PFSK-1 (cell line): ENCODE results near the gene GRIK3.

Source experiments
- POLR2AphosphoS5 ChIP-seq: IDR thresholded peaks from 2 replicates; pipeline ENCODE4 v1.6.1; 2012; ENCODE audit warnings: low read depth, mild to moderate bottlenecking, control low read depth, low read length, moderate library complexity
- SIN3A ChIP-seq: IDR thresholded peaks from 2 replicates; pipeline ENCODE4 v1.6.1; 2012; ENCODE audit warnings: mild to moderate bottlenecking, low read length, moderate library complexity, borderline replicate concordance; ENCODE audit not compliant: insufficient read depth
- TAF1 ChIP-seq: IDR thresholded peaks from 2 replicates; pipeline ENCODE4 v1.6.1; 2012; ENCODE audit warnings: low read length, control low read depth, borderline replicate concordance; ENCODE audit not compliant: insufficient read depth
- TF ChIP-seq, protein P1 (sequence below), 2 experiments: IDR thresholded peaks; 2 replicates each; pipeline versions ENCODE4 v1.6.1 to v1.8.0; 2011 to 2012; ENCODE audit warnings: low read depth in 2 of 2, low read length in 2 of 2, control low read depth in 1 of 2, inconsistent platforms in 1 of 2, mild to moderate bottlenecking in 1 of 2, moderate library complexity in 1 of 2; ENCODE audit not compliant: insufficient read depth in 1 of 2

GRCh38 chr1:37001703-37002102 is 32.6 kb downstream of the GRIK3 start:
- TF ChIP-seq SIN3A (no peak), POLR2AphosphoS5 (no peak), TAF1 (no peak)
- TF ChIP-seq, protein P1, sequence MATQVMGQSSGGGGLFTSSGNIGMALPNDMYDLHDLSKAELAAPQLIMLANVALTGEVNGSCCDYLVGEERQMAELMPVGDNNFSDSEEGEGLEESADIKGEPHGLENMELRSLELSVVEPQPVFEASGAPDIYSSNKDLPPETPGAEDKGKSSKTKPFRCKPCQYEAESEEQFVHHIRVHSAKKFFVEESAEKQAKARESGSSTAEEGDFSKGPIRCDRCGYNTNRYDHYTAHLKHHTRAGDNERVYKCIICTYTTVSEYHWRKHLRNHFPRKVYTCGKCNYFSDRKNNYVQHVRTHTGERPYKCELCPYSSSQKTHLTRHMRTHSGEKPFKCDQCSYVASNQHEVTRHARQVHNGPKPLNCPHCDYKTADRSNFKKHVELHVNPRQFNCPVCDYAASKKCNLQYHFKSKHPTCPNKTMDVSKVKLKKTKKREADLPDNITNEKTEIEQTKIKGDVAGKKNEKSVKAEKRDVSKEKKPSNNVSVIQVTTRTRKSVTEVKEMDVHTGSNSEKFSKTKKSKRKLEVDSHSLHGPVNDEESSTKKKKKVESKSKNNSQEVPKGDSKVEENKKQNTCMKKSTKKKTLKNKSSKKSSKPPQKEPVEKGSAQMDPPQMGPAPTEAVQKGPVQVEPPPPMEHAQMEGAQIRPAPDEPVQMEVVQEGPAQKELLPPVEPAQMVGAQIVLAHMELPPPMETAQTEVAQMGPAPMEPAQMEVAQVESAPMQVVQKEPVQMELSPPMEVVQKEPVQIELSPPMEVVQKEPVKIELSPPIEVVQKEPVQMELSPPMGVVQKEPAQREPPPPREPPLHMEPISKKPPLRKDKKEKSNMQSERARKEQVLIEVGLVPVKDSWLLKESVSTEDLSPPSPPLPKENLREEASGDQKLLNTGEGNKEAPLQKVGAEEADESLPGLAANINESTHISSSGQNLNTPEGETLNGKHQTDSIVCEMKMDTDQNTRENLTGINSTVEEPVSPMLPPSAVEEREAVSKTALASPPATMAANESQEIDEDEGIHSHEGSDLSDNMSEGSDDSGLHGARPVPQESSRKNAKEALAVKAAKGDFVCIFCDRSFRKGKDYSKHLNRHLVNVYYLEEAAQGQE (IDR thresholded peaks at IDR 0.05; ENCODE audit: insufficient read depth in 1 of 2, low read depth in 2 of 2, low read length in 2 of 2), result no peak
